ENCODE measurements around the gene CREB5.
"Not testable (repeated sequence)": the region's sequence is repeated elsewhere in the genome, so short reads cannot be mapped to it uniquely, and the experiment has no call there.

CREB5 gene

GRCh38 chr7:28813243-28813962, 401.1 kb downstream of the CREB5 start:
- DNase-seq (ENCODE audit: low read depth) = no peak

DNA sequence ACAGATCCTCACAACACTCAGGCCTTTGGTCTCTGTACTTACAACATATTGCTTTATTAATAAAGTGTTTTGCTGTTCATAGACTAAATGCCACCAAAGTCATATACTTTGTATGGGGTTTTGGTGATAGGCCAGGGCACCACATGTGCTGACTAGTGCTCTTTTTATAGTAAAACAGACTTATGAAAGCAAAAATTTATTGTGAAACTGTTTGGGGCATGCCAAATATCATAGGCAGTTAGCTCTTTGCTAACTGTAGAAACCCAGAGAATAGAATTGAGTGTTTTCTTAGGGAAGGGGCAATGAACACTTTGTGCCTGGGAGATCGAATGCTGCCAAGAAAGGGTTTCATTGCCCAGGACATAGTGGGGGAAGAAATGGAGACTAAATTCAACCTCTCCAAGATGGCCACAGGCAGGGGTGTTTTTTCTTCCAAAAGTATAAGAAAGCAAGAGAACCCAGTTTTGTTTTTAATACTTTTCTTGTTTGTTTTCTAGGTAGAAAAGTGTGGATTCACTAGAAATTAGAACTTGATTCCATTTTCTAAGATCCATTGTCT, 403.1 kb downstream of the CREB5 start:
- DNase-seq (ENCODE audit: low read depth) = no peak

- no peak for DNase-seq (ENCODE audit: low read depth)
These were observed 403.6 kb downstream of the CREB5 start for GRCh38 chr7:28815928-28816373.

GRCh38 chr7:28818996-28819395, 406.7 kb downstream of the CREB5 start:
- DNase-seq (ENCODE audit: low read depth) = no peak

DNA sequence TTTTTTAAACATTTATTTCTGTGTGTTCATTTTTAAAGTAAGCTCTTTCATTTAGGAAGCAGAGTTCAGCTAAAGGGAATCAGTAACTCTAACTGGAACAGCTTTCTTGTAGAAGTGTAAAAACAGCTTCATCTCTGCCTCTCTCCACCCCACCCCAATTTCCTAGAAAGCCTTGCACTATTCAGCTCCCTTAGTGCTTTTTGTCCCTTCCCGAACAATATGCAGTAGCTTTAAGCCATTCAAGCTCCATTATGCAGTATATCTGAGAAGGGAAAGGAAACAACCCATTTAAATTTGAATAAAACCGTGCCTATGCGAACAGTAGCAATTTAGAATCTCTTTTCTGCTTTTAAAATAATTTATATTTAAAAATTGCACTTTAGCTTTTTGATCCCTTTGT, 411.3 kb downstream of the CREB5 start:
- no peak for DNase-seq (ENCODE audit: low read depth)

DNA sequence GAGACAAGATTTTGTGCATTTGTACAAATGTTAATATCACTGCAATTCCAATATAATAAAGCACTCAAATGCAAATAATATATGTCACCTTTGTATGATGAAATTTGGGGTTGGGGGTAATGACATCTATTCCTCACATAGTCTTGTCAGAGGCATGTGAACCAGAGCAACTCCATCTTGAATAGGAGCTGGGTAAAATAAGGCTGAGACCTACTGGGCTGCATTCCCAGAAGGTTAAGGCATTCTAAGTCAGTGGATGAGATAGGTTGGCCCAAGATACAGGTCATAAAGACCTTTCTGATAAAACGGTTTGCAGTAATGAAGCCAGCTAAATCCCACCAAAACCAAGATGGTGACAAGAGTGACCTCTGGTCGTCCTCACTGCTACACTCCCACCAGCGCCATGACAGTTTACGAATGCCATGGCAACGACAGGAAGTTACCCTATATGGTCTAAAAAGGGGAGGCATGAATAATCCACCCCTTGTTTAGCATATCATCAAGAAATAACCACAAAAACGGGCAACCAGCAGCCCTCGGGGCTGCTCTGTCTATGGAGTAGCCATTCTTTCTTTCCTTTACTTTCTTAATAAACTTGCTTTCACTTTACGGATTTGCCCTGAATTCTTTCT, 413.6 kb downstream of the CREB5 start:
- not testable (repeated sequence) for DNase-seq (ENCODE audit: low read depth)

DNA sequence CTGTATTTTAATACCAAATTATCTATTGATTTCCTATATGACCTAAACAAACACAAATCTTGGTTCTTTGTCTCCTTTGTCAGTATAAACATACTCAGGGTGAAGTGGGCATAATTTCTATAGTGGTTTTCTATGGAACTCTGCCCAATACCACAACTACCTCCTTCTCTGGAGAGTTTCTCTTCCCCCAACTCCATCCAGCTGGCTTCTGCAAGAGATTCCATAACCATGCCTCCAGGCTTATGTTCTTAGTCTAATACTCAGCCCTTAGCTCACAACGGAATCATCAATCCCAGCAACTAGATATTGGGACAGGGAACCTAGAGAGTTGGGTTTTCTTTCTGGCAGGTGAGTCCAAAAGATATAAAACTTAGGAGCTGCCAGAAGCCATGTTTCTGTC, 418.5 kb downstream of the CREB5 start:
- no peak for DNase-seq (ENCODE audit: low read depth)

- DNase-seq (ENCODE audit: low read depth) = no peak
These were observed 420.4 kb downstream of the CREB5 start for GRCh38 chr7:28832669-28833068.

DNA sequence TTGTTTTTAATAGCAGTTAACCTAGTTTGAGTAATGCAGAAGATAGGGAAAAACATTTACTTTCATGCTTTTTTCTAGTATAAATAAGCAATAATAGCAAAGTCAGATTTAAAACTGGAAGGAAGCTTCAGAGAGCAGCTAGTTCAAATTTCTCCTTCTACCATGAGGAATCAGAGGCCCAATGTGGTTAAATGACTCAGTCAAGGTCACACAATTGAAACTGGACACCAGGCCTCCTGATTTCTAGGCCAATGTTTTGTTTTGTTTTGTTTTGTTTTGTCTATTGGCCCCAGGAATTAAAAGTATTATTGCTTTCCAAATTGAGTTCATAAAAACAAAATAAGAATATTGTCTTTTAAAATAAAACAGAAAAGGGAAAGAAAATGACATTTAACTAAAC, 423.5 kb downstream of the CREB5 start:
- DNase-seq (ENCODE audit: low read depth) = peak; percentile 11

GRCh38 chr7:28836716-28837115, 424.4 kb downstream of the CREB5 start:
- no peak for DNase-seq (ENCODE audit: low read depth)

DNA sequence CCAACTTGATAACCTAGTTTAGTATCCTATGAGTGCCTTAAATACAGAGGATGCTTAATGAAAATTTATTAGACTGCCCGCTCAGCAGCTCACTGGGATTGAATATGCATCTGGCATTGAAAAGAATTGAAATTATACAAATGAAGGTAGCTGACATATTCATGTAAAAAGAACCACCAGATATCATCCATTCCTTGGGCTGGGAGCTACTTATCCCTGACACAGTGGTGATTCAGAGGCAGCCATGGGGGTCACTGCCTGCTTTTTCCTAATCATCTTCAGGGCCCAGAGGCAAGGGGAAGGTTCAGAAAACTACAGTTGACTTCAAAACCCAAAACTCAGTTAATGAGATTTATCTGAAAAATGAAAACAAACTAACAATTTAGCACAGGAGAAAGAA, 424.9 kb downstream of the CREB5 start:
- no peak for DNase-seq (ENCODE audit: low read depth)

GRCh38 chr7:28840592-28840995, 428.3 kb downstream of the CREB5 start:
- DNase-seq (ENCODE audit: low read depth) = peak; percentile 8

GRCh38 chr7:28841766-28842165, 429.4 kb downstream of the CREB5 start:
- DNase-seq (ENCODE audit: low read depth) = no peak

DNA sequence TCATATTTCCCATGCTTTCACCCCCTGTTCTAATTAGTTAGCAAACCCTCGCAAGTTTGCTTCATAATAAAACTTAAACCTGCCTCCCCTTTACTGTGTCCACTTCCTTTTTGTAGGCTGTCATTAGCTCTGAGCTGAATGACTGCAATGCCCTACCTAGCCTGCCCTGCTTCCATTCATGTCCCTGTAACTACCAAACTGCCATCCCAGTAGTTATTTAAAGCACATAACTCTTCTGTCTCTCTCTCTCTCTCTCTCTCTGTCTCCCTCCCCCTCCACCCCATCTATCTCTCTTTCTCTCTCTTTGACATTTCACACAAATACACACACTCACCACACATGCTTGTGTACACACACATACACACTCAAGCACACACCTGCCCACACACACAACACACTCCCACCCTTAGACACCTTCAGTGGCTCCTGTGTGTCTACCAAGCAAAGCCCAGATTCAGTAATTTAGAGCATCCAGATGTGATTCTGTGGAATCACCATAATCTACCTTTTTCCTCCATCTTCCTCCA, 430.5 kb downstream of the CREB5 start:
- no peak for DNase-seq (ENCODE audit: low read depth)

GRCh38 chr7:28845106-28845505, 432.8 kb downstream of the CREB5 start:
- DNase-seq (ENCODE audit: low read depth) = no peak

GRCh38 chr7:28847176-28847575, 434.9 kb downstream of the CREB5 start:
- DNase-seq (ENCODE audit: low read depth) = peak; percentile 22

DNA sequence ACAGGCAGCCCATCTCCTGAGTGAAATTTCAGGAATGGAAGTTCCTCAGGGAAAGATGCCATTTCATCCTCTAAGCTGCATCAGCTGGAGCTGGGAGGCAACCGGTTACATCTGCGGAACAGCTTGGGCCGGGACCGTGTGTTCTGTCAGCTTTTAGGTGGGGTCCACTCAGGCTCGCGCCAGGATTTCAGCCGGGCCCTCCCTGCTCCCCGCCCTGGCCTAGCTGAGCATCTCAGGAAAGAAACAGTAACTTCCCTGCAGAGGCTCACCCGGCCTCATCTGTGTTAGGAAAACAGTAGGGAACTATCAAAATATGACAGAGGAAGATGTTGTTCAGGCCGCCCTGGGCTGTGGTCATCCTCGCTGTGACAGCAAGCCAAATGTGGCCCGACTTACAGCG, 435.4 kb downstream of the CREB5 start:
- no peak for DNase-seq (ENCODE audit: low read depth)

DNA sequence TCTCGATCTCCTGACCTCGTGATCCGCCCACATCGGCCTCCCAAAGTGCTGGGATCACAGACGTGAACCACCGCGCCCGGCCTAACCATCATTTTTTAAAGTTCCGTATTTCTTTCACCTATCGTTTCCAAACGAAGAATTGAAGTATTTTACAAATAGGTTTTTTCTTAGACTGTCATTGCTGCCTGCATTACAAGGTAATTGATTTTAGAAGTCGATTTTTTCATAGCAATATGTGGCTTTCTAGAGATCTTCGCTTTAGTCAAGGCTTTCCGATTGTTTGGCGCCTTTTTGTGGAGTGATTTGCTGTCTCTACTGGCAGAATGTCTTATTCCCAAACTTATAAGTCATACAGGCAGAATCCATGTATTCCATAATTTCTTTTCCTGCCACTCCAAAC, 436.6 kb downstream of the CREB5 start:
- DNase-seq (ENCODE audit: low read depth) = no peak

GRCh38 chr7:28850699-28851098, 438.4 kb downstream of the CREB5 start:
- no peak for DNase-seq (ENCODE audit: low read depth)

- no peak for DNase-seq (ENCODE audit: low read depth)
These were observed 440.8 kb downstream of the CREB5 start for GRCh38 chr7:28853150-28853549.

DNA sequence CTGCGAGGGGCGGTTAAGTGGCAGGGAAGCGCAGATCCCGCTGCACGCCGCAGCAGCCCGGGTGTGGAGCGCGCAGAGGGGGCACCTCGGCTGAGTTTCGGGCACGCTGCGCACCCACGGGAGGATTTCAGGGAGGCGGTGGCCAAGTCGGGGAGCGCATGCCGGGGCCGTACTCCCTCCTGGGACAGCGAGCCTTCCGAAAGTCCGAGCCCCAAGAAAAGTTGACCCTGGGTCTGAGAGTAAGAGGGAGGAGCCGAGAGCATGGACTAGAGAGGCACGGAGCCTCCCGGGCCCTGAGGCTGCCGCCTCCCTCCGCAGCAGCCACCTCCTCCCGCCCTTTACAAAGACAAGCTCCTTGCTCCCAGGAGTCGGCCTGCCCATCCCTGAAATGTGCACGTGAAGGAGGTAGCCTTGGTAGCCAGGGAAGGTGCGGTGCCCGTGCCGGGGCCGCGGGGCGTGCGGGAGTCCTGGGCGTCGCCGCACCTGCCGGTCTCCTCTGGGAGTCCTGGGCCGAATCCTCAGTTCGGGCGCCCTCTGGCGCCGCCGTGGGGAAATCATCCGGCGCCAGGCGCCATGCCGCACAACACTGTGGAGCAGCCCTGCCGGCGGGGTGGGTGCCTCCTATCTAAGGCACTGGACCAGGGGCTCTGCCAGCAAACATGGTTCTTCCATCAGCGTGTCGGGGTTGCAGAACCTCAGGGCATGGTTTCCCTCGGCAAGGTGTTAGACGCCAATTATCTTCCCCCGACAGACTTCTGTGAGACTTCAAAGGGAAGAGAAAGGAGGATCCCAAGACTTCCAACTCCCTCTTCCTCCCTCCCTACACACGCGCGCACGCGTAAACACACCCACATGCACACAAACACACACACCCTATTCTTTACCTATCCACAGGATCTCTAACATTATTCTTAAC, 441.8 kb downstream of the CREB5 start:
- peak; percentile 51 for DNase-seq (ENCODE audit: low read depth)

- no peak for DNase-seq (ENCODE audit: low read depth)
These were observed 442.4 kb downstream of the CREB5 start for GRCh38 chr7:28854750-28855074.

Data from EH (cell line).